GM18870 (cell line): Measurements from ENCODE around the gene SLCO2A1.

ENCODE experiments used
- ATAC-seq: cut with Tn5 transposase; IDR thresholded peaks from one replicate; pipeline ENCODE4 v1.9.1; 2021; ENCODE audit warnings: moderate library complexity; ENCODE audit not compliant: unreplicated experiment

SLCO2A1 gene

DNA sequence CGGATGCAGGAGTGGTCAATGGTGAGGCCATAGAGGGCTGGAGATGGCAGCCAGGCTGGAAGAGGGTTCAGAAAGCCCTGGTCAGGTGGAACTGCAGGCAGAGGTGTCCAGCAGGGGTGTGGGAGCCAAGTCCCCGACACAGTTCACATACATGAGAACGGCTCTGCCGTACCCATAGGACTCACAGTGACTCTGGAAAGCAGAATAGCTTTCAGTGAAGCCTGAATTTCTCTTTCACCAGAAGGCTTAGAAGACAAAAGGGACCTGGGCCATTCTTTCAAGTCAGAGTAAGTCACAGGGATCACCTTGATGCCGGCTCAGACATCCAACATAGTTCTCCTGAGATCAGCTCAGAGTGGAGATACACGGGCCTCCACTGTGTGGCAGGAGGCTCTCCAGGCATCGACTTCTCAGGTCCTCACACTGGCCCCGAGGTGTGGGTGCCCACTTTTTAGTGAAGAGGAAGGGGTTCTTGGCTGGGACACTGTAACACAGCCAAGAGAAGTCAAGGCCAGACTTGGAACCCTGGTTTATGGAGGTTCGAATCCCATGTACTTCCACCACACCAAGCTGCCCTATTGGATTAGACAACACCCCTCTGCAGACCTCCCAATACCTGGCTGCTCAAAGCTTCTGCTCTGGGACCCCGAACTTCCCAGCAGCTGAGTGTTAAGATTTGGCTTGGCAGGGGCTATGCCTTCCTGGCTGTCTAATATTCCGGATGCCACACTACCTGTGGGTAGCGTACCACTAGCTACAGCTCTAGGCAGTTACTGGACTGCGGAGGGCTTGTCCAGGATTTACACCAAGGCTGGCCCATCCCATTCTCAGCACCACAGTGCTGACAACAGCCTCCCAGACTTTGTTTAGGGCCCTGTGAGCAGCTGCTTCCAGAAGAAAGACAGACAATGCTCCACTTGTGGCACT lies 93.6 kb downstream of the SLCO2A1 start:
- no peak for ATAC-seq

DNA sequence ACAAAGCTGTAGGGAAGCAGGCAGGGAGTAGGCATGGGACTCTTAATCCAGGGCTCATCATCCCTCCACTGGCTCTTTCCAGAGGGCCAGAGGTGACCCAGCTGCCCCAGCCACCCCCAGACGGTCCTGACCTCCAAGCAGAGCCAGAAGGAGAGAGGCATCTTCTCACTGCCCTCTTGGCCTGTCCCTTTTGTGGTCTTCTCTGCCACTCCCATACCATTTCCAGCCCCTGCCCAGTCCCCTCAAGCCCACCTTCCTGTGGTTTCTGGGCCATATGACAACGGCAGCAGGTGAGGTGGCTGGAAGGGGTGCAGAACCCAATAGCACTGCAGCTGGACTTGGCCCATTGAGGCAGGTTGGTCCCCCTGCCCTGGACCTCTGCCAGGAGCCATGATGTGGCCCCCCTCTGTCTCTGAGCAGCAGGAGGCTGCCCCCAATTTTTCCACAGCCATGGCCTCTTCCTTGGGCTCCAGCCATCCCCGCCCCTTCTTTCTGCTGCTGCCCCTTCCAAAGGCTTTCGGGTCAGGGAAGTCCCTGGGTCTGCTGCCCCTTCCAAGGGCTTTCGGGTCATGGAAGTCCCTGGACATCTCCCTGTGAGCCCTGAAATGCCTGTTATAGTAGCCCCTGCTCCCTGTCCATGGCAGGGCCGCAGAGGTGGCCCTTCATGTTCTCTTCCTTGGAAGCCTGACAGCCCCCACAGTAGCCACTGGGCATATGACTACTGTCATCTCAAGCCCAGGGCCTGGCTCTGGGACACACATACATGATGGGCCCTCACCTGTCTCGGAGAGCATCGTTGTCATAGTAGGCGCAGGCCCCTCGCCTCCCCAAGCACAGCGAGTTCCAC lies 94.5 kb downstream of the SLCO2A1 start:
- no peak for ATAC-seq

GRCh38 chr3:133934073-133934970 lies 95.4 kb downstream of the SLCO2A1 start:
- no peak for ATAC-seq

DNA sequence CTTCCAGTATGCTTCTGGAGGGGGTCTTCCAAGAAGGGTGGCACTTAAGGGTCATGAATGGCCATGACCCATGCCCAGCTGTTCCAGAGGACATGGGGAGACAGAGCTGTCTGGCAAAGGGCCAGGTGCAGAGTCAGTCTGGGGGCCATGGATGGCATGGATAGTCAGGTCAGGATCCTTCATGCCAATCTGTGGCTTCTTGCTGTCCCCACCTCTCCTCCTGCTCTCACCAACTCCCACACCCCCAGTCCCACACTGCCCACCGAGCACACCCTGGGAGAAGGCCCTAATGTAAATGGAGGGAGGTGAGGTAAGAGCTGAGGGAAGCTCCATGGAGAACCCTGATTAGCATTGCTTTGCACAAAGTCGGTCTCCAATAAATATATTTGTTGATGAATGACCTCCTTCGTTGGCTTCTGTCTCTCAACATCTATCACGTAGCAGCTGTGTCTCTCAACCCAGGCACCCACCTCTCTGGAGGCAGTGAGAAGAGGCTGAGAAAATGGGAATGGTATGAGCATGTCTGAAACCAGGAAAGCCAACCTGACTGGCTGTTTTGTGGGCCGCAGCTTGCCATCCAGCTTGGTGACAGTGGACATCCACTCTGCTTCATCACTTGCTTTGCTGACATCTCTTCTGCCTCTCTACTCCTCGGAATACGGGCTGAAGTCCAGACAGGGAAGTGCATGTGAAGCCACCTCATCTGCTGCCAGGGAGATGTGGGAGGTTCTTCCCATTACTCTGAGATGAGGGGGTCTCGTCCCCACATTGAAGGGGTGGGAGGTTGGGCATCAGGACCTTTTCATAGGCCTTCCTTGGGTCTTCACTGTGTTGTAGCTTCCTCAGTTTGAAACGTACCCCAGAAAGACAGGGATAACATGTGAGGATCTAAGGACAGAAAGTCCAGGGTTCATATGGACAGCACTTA lies 96.4 kb downstream of the SLCO2A1 start:
- no peak for ATAC-seq

- no peak for ATAC-seq
These were observed 97.7 kb downstream of the SLCO2A1 start for GRCh38 chr3:133932009-133932408.

- ATAC-seq = no peak
These were observed 98.6 kb downstream of the SLCO2A1 start for GRCh38 chr3:133931084-133931483.

DNA sequence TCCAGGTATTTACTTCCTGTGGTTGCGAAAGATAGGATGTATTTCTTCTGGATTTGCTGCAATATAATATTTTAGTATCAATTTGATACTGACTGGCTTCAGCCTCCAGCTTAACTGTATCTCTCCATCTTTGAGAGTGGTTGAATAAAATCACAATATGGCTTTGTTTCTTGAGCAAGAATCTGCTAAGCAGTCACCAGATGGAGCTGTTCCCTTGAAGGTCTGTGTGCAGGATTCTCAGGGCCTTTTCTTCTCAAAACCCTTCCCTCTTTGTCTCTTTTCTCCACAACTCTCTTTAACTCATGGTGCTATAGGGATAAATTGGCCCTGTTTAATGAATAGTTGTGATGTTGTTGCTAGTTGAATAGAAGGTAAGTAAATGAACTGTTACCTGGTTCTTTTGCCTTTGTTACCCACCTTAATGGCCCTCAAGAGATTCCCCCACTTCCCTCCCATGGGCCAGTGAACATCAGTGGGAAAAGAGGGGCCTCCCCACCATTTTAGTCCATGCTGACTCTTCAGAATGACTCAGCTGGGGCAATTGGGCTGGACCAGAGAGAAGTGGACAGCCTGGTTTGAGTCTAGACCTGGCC lies 99.3 kb downstream of the SLCO2A1 start:
- no peak for ATAC-seq

- ATAC-seq = no peak
These were observed 100.7 kb downstream of the SLCO2A1 start for GRCh38 chr3:133928903-133929607.

DNA sequence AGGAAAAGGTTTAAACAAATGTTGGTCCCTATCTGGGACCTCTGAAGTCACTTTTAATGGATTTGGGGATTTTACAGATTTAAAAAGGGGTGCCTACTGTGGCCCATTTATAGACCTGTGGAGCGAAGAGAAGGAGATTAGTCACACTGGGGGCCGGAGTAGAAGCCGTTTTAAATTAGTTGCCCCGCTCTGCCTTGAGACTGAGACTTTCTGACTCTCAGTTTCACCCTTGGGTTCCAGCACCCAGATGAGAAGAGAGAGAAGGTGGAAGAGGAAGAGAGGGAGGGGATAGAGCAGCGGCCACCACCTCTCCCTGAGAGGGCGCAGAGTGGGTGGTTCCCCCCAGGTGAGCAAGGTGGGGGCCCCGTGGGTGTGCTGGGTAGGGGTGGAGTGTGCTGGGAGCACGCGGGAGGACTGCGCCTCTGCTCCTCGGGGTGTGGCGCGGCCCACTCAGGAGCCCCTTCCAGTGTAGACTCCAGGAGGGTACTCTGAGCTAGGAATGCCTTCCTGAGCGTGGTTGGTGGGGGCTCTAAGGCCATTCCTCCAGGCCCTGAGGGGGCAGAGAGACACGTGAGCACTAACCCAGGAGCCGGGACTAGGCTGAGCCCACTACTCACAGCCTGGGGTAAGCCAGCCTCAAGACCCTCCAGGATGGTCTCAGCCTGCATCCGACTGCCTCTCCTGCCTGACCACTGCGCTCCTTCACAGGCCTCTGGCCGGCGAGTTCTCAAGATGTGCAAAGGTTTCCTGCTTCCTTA lies 101.4 kb downstream of the SLCO2A1 start:
- ATAC-seq = no peak

DNA sequence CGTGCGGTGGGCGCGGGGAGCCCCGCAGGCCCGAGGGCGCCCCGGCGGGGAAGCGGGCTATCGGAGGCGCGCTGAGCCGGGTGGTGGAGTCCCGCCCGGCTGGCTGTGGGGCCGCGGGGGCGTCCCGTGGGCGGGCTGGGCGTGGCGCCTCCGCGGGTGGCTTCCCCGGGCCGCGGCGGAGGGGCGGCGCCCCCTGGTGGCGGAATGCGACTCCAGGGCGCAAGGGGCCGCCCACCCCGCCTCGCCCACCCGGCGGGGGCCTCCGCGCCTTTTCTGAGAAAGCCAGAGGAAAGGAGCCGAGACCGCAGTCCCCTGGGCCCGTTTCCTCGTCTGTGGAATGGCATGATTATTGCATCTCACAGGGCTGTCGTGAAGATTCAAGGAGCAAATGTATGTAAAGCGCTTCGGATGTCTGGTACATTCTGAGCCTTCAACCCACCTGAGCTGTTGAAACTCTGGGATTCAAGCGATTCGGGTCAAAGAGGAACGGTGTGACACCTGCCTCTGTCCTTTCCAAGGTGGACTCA lies 102.1 kb downstream of the SLCO2A1 start:
- no peak for ATAC-seq

DNA sequence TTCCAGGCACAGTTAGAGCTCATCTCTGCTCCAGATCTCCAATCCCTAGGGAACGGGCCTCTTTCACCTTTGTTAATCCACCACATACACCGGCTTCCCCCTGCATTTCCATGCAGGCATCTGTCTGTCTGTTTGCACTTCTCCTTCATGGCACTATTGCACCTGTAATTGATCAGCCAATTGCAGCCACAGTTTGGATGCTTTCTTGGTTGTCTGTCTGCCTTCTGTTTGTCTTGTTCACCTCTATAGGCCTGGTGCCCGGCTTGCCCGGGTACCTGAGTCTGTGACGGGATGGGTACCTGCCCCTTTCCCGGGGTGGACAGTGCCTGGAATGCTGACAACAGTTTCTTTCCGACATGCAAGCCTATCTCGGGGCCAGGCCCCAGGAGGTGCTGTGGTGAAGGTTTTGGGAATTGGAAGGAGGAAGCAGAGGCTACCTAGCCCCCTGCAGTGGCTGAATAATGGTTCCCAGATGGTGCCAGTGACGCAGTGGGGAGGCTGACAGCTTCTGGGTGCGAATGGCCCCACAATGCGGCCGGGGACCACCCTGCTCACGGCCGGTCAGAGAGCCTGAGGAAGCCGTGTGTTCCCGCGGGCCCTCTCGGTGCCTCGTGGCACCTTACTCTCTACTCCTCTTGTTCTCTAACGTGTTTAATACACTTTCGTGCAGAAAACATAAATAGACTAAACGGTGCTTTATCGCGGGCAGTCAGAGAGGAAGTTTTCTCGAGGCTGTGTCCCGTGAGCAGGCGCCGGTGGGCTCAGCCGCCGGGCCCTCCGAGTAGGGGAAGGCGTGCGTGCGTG lies 102.8 kb downstream of the SLCO2A1 start:
- ATAC-seq = no peak

- ATAC-seq = no peak
These were observed 103.6 kb downstream of the SLCO2A1 start for GRCh38 chr3:133925960-133926735.

DNA sequence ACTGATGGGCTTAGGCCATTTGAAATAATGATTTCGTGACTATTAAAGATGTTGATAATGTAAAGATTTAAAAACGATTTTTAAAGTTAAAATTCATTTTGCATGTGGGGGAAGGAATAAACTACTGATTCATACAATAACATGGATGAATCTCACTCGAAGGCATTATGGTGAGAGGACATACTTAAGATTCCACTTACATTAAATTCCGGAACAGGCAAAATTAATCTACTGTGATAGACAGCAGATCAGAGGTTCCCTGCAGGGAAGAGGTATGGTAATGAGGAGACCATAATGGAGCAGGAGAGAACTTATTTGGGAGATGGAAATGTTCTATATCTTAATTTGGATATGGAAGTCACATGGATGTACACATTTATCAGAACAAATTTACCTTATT lies 105.7 kb downstream of the SLCO2A1 start:
- ATAC-seq = no peak

DNA sequence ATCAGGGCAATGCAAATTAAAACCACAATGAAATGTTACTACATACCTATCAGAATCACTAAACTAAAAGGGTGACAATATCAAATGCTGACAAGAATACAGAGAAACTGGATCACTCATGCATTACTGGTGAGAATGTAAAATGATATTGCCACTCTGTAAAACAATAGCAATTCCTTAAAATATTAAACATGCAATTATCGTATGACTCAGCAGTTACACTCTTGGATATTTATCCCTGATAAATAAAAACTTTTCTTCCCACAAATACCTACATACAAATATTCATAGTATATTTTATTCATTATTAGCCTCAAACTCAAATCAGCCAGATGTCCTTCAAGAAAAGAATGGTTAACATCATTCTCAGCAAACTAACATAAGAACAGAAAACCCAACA lies 108.1 kb downstream of the SLCO2A1 start:
- ATAC-seq = no peak

- no peak for ATAC-seq
These were observed 112.6 kb downstream of the SLCO2A1 start for GRCh38 chr3:133917144-133917543.
